ENCODE data around the gene PAX7. TPM values are rescaled to one million over a fixed set of nuclear protein-coding genes. Genes with fewer than 3 reads are reported as not detected.
"Not testable (repeated sequence)": the region's sequence is repeated elsewhere in the genome, so short reads cannot be mapped to it uniquely, and the experiment has no call there.

The PAX7 gene
- total RNA-seq, 1 donor from 2014 or later, result not detected

DNA sequence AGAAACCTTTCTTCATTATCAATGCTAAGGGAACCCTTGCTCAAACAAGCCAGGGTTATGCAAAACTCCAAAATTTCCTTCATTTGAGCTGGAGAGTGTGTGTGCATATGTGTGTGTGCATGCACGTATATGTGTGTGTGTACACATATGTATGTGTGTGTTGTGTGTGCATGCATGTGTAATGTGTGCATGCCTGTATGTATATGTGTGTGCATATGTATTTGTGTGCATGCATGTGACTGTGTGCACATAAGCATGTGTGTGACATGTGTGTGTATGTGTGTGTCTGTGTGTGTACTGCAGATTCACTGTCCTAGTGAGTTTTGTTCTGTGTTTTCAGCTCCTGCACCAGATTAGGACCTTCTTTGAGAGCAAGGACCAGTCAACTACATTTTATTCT is 28.2 kb downstream of the PAX7 start:
- DNase-seq (ENCODE audit: low read depth in 2 of 2), result no peak

DNA sequence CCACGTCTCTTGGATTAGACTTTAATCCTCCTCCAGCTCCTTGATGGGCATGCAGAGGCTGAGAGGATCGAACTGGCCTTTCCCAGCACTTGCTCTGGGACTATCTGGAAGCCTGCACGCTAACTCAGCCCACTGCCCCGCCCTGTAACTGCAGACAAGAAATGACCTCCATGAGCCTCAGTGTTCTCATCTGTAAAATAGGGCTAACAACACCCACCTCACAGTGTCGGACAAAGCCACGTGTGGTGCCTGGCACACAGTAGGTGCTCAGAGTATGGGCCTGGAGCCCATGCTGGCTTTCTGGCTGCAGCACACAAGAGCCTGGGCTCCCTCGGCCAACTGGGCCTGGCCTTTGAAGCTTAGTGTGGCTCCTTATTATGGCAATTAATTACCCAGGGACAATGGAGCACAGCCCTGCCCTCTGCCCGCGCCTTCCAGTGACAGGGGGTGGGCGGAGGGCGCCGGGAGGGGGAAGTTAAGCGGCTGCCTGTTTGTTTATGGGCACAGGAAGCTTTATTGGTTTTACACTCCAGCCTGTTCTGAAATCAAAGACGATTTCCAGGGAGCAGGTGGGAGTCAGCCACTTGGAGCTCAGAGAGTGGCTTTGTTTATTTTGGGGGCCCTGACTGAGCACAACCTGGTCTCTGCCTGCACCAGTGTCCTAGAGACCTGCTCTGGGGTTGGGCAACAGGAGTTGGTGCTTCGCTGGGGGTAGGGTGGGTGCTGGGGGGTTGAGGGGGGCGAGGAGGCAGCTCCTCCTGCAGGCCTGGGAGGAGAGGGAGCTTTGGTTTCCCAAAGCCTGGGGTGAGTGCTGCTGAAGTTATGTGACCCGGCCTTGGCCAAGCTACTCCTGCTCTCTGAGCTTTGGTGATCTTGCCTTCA is 31.0 kb downstream of the PAX7 start:
- no peak for DNase-seq (ENCODE audit: low read depth in 2 of 2)

DNA sequence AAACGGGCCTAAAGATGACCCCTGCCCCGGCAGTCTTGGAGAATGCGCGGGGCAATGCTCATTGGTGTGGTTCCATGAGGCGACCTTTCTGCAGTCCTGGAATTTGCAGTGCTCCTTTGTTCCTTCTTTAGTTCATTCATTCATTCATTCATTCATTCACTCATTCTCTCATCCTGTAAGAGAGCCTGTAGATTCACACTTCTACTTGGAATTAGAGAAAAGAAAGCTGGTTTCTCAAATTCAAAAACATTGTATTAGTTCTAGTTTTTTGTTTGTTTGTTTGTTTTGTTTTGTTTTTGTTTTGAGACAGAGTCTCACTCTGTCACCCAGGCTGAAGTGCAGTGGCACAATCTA is 31.6 kb downstream of the PAX7 start:
- no peak for DNase-seq (ENCODE audit: low read depth in 2 of 2)

DNA sequence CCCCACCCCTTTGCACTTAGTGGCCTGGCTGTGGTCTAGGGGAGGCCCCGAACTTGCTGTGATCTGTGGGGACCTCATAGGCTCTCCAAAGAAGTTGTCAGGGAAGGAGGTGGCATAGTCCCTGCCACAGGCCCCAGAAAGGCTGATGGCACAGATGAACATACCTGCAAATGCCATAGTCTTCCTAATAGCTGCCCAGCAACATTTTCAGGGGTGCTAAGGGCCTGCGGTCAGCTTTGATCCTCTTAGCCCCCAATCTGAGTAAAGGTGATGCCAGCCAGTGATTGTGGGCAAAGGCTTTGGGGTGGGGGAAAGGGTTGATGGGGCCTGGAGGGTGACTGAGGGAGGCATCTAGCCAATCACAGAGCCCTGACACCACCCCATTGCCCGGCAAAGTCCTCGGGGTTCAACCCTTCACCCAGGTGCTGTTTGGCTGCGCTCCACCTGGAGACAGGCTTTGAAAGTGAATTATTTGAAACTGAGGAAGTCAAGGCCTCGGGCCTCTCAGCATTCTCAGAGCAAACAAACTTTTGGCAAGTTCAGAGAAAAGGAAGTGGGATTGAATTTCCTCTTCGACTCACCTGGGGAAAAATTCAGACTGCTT is 35.8 kb downstream of the PAX7 start:
- DNase-seq (ENCODE audit: low read depth in 2 of 2), result no peak

DNA sequence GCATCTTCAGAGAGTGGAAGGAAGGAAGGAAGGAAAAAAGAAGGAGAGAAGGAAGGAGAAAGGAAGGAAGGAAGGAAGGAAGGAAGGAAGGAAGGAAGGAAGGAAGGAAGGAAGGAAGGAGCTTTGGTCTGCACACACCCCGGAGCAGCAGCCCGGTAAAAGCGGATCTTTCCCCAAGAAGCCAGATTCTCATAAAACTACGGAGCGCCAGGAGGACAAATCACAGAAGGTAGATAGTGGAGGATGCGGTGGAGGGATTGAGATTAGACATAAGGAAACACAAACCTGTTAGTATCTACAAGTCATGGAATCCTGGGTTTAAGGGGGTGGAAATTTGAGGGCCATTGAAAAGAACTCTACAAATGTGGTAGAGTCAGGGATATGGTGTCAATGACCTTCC is 36.7 kb downstream of the PAX7 start:
- no peak for DNase-seq (ENCODE audit: low read depth in 2 of 2)

DNA sequence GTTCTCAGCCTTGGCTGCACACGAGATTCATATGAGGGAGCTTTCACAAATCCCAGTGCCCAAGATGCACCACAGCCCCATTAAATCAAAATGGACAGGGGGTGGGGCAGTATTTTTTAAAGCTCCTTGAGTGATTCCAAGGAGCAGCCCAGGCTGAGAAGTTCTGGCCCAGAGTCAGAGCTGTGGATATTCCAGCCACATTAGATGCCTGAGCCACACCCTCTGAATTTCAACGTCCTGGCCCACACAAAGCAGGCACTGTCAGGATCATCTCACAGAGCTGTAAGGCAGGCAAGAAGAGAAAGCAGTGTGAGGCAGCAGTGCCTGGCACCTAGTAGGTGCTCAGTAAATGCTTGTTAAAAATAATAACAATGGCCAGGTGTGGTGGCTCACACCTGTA is 37.4 kb downstream of the PAX7 start:
- no peak for DNase-seq (ENCODE audit: low read depth in 2 of 2)

DNA sequence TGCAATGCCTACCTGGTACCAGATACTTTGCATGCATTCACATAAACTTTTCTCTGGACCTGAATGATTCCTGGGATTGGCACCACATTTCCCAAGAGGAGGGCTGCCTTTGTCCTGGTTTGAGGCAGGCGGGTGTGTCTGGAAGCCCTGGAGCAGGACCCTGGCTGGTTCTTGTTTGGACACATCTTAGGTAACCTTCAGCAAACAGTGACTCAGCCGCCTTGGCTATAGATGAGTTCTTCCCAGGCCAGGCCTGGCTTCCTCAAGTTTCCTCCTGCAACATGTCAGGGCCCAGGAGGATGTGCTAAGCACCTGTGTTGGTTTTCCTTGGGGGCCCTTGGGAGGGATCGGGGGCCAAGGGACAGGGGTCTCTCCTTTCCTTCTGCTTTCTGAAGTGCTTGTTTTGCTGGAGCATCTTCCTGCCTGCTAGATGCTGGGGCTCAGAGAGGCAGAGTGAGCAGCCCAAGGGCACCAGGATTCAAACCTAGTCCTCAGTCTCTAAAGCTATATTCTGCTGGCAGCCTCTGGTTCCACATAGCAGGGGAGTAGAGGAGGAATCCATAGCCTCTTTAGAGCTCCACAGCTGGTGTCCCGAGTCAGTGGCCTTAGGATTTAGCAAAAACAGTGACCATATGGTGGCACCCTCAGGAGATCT is 38.2 kb downstream of the PAX7 start:
- DNase-seq (ENCODE audit: low read depth in 2 of 2), result no peak

DNA sequence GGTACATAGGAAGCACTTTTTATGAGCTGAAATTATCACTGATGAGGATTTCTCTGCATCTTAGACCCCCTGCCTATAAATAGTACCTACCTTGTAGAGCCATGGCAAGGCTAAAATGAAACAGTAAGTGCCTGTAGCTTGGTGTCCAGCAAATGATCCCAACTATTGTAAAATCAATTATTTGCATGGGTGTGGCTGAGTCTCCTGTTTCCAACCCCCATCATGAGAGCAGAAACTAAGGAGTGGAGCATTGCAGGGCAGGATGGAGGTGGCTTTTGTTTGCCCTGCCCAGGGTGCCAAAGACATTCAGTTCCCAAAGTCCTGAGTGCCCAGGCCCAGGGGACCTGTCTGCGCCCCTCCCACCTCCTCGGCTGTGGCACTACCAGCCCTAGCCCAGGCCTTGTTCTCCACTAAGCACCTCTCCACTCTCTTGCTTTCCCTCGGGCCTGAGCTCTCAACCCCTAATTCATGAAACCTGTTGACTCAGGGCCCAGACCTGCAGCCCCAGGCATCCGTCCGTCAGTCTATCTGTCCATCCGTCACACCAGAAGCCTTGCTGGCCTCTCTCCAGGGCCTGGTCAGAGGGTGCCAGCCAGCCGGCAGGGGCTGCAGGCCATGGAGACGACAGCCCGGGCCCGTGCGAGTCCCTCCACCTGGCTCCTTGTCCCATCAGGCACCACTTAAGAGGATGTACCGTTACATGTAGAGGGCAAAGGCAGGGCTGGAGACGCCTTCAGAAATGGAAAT is 39.6 kb downstream of the PAX7 start:
- no peak for DNase-seq (ENCODE audit: low read depth in 2 of 2)

DNA sequence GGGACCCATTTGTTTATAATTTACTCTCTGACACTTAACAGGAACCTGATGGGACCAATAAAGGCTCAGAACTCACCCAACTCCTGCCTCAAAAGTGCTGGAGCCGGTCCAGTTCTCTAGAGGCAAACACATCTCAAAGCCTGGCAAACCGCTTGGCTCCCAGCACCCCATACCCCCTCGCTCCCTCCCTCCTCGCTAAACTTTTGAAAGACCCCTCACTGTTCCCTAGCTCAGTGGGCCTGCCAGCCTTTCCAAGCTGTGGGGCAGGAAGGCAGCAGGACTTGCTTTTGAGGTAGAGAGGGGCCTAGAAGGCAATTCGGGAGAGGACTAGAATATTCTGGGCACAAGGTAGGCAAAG is 40.2 kb downstream of the PAX7 start:
- no peak for DNase-seq (ENCODE audit: low read depth in 2 of 2)

DNA sequence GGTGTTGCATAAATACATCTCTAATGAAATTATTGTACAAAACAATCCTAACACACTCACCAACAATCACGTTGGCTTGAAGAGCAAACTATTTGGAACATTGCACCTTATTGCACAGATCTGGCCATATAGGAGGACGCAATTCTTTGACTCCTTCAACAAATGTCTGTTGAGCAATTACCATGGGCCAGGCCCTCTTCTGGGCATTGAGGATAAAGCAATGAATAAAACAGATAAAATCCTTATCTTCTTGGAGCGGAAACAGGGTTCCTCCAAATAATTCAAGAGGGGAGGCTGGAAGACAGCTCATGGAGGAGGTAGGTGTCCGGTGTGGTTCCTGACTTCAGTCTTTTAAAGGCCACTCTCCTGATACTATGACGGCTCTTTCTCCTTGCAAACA is 43.3 kb downstream of the PAX7 start:
- no peak for DNase-seq (ENCODE audit: low read depth in 2 of 2)

DNA sequence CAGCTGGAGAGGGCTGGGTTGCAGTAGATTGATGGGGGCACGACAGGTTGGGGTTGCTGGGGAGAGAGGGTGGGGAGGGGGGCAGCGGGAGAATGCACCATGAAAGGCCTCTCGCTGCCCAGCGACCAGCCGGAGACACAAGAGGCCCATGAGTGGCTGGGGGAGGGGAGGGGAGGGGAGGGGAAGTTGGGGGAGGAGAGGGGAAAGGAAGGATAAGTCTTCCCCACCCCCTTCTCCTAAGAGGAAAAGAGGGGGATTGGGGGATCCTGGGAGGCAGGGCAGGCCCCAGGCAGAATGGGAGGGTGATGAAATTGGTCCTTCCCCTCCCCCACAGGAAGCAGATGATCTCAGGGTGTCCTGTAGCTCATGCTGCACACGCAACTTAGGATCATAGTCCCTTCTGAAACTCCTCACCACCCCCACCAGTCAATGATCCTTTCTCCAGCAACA is 45.7 kb downstream of the PAX7 start:
- no peak for DNase-seq (ENCODE audit: low read depth in 2 of 2)

DNA sequence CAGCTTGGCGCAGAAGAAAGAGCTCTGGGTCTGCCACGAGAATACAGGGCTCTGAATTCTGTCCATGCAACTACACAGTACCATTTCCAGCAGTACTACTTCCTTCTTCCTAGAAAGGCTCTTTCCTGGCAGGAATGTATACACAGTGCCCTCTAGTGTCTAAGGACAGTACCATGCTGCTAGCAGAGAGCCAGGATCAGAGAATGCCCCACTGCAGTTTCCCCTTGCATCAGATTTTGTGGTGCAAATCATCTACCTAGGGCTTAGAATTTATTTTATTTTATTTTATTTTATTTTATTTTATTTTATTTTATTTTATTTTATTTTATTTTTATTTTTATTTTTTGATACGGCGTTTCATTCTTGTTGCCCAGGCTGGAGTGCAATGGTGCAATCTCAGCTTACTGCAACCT is 50.8 kb downstream of the PAX7 start:
- DNase-seq (ENCODE audit: low read depth in 2 of 2), result peak; percentile 11 to 25

DNA sequence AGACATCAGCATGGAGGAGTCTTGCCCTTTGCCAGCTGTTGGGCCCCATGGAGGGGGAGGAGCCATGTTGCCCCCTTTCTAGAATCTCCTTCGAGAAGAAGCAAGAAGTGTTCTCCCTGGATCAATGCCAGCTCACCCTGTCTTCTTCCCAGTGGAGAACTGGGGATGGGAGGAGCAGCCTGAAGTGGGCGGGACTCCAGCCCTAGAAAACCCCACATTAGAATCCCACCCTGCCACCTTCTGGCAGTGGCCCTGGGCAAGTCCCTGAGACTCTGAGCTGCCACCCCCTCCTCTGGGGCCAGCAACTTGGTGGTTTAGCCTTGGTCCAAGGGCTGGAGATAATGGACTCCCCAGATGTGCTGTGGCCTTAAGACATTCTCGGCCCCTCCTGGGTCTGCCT is 51.7 kb downstream of the PAX7 start:
- DNase-seq (ENCODE audit: low read depth in 2 of 2), result no peak

DNA sequence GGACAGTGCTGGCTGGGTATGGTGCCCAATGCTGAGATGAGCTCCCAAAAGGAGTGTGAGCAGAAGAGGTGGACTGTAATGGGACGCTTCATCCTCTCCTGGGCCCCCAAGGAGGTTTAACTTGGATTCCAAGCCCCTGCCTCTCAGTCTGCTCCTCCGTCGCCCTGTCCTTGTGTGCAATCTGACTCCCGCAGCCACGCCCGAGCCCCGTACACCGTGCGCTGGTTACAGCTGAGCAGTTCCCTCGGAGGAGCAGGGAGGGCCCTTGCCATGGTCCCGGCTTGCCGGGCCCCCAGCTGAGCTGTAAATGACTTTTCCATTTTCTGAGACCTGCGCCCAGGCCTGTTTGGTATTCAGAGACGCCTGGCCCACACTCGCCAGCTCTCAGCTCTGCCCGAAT is 53.7 kb downstream of the PAX7 start:
- no peak for DNase-seq (ENCODE audit: low read depth in 2 of 2)

DNA sequence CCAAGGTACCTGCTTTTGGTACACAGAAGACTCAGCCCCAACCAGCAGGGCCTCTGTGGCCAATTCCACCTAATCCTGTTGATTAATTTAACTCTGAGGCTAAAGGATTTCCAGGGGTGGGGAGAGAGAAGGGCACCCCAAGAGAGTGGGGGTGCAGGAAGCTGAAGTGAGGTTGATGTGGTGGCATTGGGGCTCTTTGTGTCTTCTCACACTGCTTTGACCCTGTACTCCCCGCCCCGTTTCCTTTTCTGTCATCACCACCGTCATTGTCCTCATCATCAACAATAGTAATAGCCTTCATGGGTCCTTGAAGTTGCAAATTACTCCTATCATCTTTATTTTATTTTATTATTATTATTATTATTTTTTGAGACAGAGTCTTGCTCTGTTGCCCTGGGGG is 55.9 kb downstream of the PAX7 start:
- no peak for DNase-seq (ENCODE audit: low read depth in 2 of 2)

DNA sequence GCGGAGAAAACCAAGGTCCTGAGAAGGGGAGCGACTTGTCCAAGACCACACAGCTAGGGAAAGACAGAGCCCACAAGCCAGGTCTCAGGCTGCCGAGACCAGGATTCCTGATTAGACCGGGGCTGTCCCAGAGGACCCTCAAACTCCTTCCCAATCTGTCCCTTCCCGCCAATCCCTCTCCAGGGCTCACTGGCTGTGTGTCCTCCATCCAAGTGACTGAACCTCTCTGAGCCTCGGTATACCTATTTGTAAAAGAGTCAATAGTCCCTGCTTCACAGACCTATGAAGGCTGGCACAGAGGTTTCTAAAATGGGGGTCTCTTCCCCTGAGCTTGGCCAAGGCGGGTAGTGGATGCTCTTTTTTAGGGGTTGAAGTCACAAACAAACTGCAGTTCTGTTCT is 56.6 kb downstream of the PAX7 start:
- DNase-seq (ENCODE audit: low read depth in 2 of 2), result no peak

DNA sequence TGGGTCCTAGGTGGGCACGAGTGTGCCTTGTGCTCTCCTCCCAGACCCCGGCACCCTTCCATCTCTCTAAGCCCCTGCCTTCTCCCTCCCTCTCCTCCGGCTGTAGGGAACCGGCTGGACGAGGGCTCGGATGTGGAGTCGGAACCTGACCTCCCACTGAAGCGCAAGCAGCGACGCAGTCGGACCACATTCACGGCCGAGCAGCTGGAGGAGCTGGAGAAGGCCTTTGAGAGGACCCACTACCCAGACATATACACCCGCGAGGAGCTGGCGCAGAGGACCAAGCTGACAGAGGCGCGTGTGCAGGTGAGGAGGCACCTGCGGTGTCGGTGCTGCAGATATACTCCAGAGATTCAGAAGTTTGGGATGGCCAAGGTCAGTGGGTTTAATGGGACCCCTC is 61.0 kb downstream of the PAX7 start:
- DNase-seq (ENCODE audit: low read depth in 2 of 2), result no peak

DNA sequence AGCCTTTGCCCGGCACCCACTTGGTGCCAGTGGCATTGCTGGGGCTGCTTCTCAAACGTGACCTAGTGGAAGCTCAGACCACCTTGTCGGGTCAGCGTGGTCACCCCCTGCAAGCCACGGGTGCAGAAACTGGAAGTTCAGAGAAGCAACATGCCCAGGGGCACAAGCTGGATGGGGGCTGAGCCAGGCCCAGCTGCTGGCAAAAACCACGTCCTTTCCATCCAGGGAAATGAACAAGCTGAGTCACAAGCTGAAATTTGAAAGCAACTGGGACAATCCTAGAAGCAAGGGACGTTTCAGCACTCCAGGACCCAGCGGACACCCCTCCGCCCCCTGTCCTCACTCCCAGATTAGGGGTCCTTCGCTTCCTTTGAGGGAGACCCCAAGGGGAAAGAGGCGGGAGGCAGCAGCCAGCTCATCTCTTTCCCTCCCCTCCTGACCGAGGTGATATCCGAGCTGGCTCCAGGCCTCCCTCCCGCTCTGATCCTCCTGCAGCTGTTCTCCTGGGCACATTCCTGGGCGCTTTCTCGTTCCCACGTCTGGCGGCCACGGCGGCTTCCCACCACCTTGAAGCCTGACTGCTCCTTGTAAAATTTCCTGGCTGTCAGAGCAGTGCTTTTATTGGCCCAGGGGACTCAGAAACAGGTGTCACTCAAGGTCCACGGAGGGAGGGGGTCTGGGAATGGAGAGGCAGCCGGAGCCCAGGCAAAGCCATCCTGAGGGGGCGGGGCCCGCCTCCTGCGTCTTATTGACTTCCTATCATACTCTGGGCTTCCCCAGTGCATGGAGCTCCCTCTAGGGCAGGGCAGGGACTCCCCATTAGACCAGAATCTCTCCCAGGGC is 62.8 kb downstream of the PAX7 start:
- DNase-seq (ENCODE audit: low read depth in 2 of 2), result no peak

DNA sequence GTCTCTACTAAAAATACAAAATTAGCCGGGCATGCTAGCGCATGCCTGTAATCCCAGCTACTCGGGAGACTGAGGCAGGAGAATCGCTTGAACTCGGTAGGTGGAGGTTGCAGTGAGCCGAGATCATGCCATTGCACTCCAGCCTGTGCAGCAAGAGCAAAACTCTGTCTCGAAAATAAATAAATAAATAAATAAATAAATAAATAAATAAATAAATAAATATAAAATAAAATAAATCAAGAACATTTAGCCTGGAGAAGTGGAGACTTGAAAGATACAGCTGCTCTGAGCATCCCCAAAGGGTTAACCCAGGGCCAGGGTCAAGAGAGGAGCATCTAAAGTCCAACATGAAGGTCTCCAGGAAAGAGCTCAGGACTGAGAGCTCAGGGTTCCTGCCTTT is 63.6 kb downstream of the PAX7 start:
- not testable (repeated sequence) for DNase-seq (ENCODE audit: low read depth in 2 of 2)

DNA sequence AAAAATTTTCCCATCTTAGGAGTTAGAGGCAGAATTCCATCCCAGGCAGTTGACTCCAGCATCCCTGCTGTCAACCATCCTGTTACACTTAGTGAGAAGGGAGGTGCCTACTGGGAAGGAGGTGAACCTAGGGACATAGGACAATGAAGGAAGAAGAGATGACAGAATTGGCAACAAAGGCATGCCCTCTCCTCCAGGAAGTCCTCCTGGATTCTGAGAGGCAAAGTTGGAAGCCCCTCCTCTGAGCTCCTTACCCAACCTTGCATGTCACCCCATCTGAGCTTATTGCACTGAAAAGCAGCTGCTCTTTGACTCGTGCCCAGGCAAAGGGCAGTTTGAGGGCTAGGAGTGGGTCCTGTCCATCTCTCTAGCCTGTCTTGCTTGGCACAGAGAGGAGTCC is 66.9 kb downstream of the PAX7 start:
- DNase-seq (ENCODE audit: low read depth in 2 of 2), result no peak

DNA sequence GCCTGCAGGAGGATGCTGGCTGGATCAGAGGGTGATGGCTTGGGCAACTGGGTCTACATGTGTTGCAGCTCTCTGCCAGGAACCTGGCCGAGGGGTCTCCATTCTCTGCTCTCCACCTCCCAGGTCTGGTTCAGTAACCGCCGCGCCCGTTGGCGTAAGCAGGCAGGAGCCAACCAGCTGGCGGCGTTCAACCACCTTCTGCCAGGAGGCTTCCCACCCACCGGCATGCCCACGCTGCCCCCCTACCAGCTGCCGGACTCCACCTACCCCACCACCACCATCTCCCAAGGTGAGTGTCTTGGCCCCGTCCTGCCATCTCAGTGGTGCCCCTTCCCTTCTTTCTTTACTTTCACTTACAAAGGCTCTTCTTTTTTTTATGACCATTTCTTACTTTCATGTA is 69.9 kb downstream of the PAX7 start:
- DNase-seq (ENCODE audit: low read depth in 2 of 2), result no peak
